ENCODE data around the gene NIPAL4. TPM values are rescaled to one million over a fixed set of nuclear protein-coding genes. Genes with fewer than 3 reads are reported as not detected.

NIPAL4 gene
- total and polyA plus RNA-seq, 2 donors (not counting 3 experiments of a cell fraction or from before 2014, with no cell fraction given), result not detected

DNA sequence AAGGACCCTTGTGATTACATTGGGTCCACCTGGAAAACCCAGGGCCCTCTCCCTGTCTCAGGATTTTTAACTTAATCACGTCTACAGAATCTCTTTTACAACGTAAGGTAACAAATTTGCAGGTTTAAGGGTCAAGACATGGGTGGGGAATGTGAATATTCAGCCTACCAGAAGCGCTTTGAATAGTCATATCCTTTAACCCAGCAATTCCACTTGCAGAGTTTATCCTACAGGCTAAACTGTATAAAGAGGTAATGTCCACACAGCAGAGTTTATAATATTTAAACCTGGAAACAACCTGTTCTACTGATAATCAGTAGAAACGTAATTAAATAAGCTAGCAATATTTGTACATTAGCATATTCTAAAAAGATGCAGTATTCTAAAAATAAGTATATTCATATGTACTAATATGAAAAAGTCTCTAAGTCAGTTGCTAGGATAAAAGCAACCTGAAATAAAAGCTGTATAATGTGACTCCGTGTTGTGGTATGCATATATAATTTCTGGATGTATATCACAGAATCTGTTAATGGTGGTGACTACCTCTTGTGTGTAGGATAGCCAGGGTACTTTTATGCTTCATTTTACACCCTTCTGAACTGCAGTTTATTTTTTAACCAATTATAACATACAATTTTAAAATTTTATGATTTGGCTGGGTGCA, 14.1 kb upstream of the NIPAL4 start:
- Histone ChIP-seq H3K36me3 (ENCODE audit: control insufficient read depth in 2 of 2, extremely low read depth in 1 of 2, insufficient read depth in 2 of 2, low read length in 2 of 2) (no peaks in the 10 kb centered on the region), H2AFZ (ENCODE audit: low read depth, low read length) (no peak overlapping the region), H3K9me3 (replicated peaks; ENCODE audit: control insufficient read depth, insufficient read depth, low read length) (no peaks in the 10 kb centered on the region), H3K9ac (replicated peaks; ENCODE audit: extremely low read depth, insufficient read depth, low read length) (no peak overlapping the region), H4K20me1 (replicated peaks; ENCODE audit: control insufficient read depth, extremely low read depth, insufficient read depth, low read length) (no peaks in the 10 kb centered on the region), H3K9me1 (replicated peaks; ENCODE audit: control insufficient read depth, extremely low read depth, insufficient read depth, low read length) (no peaks in the 10 kb centered on the region), H3K4me1 (ENCODE audit: control insufficient read depth, extremely low read depth, insufficient read depth, low read length) (no peaks in the 10 kb centered on the region), H3K27me3 (ENCODE audit: control insufficient read depth in 2 of 2, insufficient read depth in 2 of 2, low read length in 2 of 2) (peaks cover 0 to 2% of the 10 kb centered on the region in 2 experiments), H3K79me2 (ENCODE audit: control insufficient read depth, insufficient read depth, low read length) (no peaks in the 10 kb centered on the region), H3K4me2 (ENCODE audit: insufficient read depth, low read length) (no peak overlapping the region), H3K27ac (ENCODE audit: insufficient read depth, low read depth, low read length) (no peak overlapping the region), H3K4me3 (replicated peaks in 1 of 3; ENCODE audit: insufficient read depth in 1 of 3, low read depth in 1 of 3, low read length in 3 of 3) (no peak overlapping the region)
- no TSS peak for BruUV-seq (replicated peaks)
- dilution Hi-C loops (cut with MboI; ENCODE audit: extremely low pct_ligation_motif_present, low sequenced_read_pairs) (no loop called here), intact Hi-C loops (cut with micrococcal nuclease) (no loop called here)
- TF ChIP-seq POLR2AphosphoS5 (IDR thresholded peaks at IDR 0.05; ENCODE audit: insufficient read depth, low read depth, low read length), result no peak
- TF ChIP-seq GATA2 (IDR thresholded peaks at IDR 0.05; ENCODE audit: insufficient read depth, insufficient read length, low read depth, low read length), result no peak
- TF ChIP-seq, protein P1, sequence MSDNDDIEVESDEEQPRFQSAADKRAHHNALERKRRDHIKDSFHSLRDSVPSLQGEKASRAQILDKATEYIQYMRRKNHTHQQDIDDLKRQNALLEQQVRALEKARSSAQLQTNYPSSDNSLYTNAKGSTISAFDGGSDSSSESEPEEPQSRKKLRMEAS (IDR thresholded peaks at IDR 0.05; ENCODE audit: insufficient read depth, insufficient read length), result no peak
- no peak for TF ChIP-seq MYC (IDR thresholded peaks at IDR 0.05; ENCODE audit: low read depth, low read length)
- no peak for TF ChIP-seq FOS (IDR thresholded peaks at IDR 0.05; ENCODE audit: borderline replicate concordance, insufficient read depth, low read length)
- TF ChIP-seq, protein P2, sequence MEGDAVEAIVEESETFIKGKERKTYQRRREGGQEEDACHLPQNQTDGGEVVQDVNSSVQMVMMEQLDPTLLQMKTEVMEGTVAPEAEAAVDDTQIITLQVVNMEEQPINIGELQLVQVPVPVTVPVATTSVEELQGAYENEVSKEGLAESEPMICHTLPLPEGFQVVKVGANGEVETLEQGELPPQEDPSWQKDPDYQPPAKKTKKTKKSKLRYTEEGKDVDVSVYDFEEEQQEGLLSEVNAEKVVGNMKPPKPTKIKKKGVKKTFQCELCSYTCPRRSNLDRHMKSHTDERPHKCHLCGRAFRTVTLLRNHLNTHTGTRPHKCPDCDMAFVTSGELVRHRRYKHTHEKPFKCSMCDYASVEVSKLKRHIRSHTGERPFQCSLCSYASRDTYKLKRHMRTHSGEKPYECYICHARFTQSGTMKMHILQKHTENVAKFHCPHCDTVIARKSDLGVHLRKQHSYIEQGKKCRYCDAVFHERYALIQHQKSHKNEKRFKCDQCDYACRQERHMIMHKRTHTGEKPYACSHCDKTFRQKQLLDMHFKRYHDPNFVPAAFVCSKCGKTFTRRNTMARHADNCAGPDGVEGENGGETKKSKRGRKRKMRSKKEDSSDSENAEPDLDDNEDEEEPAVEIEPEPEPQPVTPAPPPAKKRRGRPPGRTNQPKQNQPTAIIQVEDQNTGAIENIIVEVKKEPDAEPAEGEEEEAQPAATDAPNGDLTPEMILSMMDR (IDR thresholded peaks at IDR 0.05; ENCODE audit: extremely low read depth in 1 of 2, insufficient read depth in 1 of 2, low read depth in 1 of 2, low read length in 2 of 2), result no peak
- FAIRE-seq, result no peak
- CTCF ChIA-PET, result interaction anchor here (1.2 to 1.5 kb wide), 2 partner anchors 19 to 31 kb away, joined by 3 to 4 read pairs; no protein-coding TSS in a partner anchor
- DNase-seq (ENCODE audit: low read depth, low spot score), result no peak
- POLR2A ChIA-PET, result no interaction called here

All from endothelial cell of umbilical vein (primary cell).